WTC11 (cell line): ENCODE measurements around the gene DIP2A. TPM values are rescaled to one million over a fixed set of nuclear protein-coding genes. Genes with fewer than 3 reads are reported as not detected.

Source experiments
- ATAC-seq: fragments of 200-7000 bp; cut with Tn5 transposase; 2 replicates; pipeline ENCODE4 v1.10.0; 2021; ENCODE audit warnings: mild to moderate bottlenecking, moderate library complexity
- CTCF ChIA-PET: fragments of 300-600 bp; sonication (Branson Sonifier 250); formaldehyde crosslinking; loops from one replicate; lab custom pipeline; 2021; ENCODE audit warnings: antibody characterized with exemption; lab: Charles Lee
- POLR2A ChIA-PET: fragments of 350-600 bp; sonication (Branson Sonifier 250); formaldehyde crosslinking; loops from one replicate; lab custom pipeline; 2021; ENCODE audit warnings: antibody characterized with exemption; lab: Charles Lee
- DNase-seq: peaks from one replicate; pipeline ENCODE4 v3.0.0; 2021; ENCODE audit warnings: low spot score
- H3K27ac Mint-ChIP-seq: 2 replicates; pipeline ENCODE4 v1.8.0; 2021; ENCODE audit warnings: mixed read lengths
- H3K27me3 Mint-ChIP-seq: 2 replicates; pipeline ENCODE4 v1.8.0; 2021; ENCODE audit warnings: low read depth, mild to moderate bottlenecking, moderate library complexity, mixed read lengths
- H3K36me3 Mint-ChIP-seq: 2 replicates; pipeline ENCODE4 v1.8.0; 2021; ENCODE audit warnings: mixed read lengths
- H3K4me1 Mint-ChIP-seq: 2 replicates; pipeline ENCODE4 v1.8.0; 2022; ENCODE audit warnings: mixed read lengths
- H3K4me3 Mint-ChIP-seq: 2 replicates; pipeline ENCODE4 v1.8.0; 2021; ENCODE audit warnings: mild to moderate bottlenecking, moderate library complexity, mixed read lengths
- H3K9me3 Mint-ChIP-seq: 2 replicates; pipeline ENCODE4 v1.8.0; 2021; ENCODE audit warnings: mixed read lengths
- ATF2 ChIP-seq: sonication (generic); formaldehyde crosslinking; IDR thresholded peaks from 2 replicates; pipeline ENCODE4 v1.8.1; 2022; ENCODE audit warnings: low read depth, missing genetic modification reagents, borderline replicate concordance
- CBFB ChIP-seq: sonication (generic); formaldehyde crosslinking; IDR thresholded peaks from 2 replicates; pipeline ENCODE4 v1.8.1; 2022; ENCODE audit warnings: mild to moderate bottlenecking, low read depth, missing genetic modification reagents
- E2F1 ChIP-seq: sonication (generic); formaldehyde crosslinking; IDR thresholded peaks from 2 replicates; pipeline ENCODE4 v1.8.0; 2022; ENCODE audit warnings: mild to moderate bottlenecking, missing genetic modification reagents
- ELF4 ChIP-seq: sonication (generic); formaldehyde crosslinking; IDR thresholded peaks from 2 replicates; pipeline ENCODE4 v1.8.1; 2022; ENCODE audit warnings: low read depth, mild to moderate bottlenecking, moderate library complexity, missing genetic modification reagents
- EMX1 ChIP-seq: fragments of 250-450 bp; sonication (Bioruptor Pico); IDR thresholded peaks from 2 replicates; pipeline ENCODE4 v1.8.0; 2021; ENCODE audit warnings: mild to moderate bottlenecking
- FOXJ3 ChIP-seq: sonication (generic); formaldehyde crosslinking; IDR thresholded peaks from 2 replicates; pipeline ENCODE4 v1.9.0; 2021; ENCODE audit warnings: missing genetic modification reagents, mild to moderate bottlenecking, borderline replicate concordance
- FOXK1 ChIP-seq: sonication (generic); formaldehyde crosslinking; IDR thresholded peaks from 2 replicates; pipeline ENCODE4 v1.8.0; 2022; ENCODE audit warnings: mild to moderate bottlenecking, moderate library complexity, missing genetic modification reagents
- GRHL2 ChIP-seq: fragments of 250-450 bp; sonication (Bioruptor Pico); IDR thresholded peaks from 2 replicates; pipeline ENCODE4 v1.8.0; 2022; ENCODE audit warnings: mild to moderate bottlenecking, moderate library complexity; ENCODE audit not compliant: insufficient replicate concordance, severe bottlenecking
- NFE2L1 ChIP-seq: sonication (generic); formaldehyde crosslinking; IDR thresholded peaks from 2 replicates; pipeline ENCODE4 v1.8.1; 2023; ENCODE audit warnings: missing genetic modification reagents
- NR3C1 ChIP-seq: sonication (generic); formaldehyde crosslinking; conservative IDR thresholded peaks from 2 replicates; pipeline ENCODE4 v1.8.1; 2023; ENCODE audit warnings: low read depth, mild to moderate bottlenecking, missing genetic modification reagents
- OVOL2 ChIP-seq: fragments of 250-450 bp; sonication (Bioruptor Pico); IDR thresholded peaks from 2 replicates; pipeline ENCODE4 v1.9.0; 2021; ENCODE audit warnings: mild to moderate bottlenecking, borderline replicate concordance
- ZNF396 ChIP-seq: fragments of 250-450 bp; sonication (Bioruptor Pico); IDR thresholded peaks from 2 replicates; pipeline ENCODE4 v1.8.0; 2021; ENCODE audit warnings: mild to moderate bottlenecking, moderate library complexity, borderline replicate concordance
- ZNF423 ChIP-seq: fragments of 250-450 bp; sonication (Bioruptor Pico); IDR thresholded peaks from 2 replicates; pipeline ENCODE4 v2.1.2; 2022; ENCODE audit warnings: mild to moderate bottlenecking, moderate library complexity
- ZNF512 ChIP-seq: sonication (generic); formaldehyde crosslinking; IDR thresholded peaks from 2 replicates; pipeline ENCODE4 v1.8.1; 2022; ENCODE audit warnings: missing genetic modification reagents, borderline replicate concordance
- total RNA-seq: library from RNA; stranded (reverse); gene quantifications from 3 replicates; pipeline ENCODE4 v1.2.3, GENCODE V29; 2021
- TF ChIP-seq, protein P1 (sequence below): sonication (generic); formaldehyde crosslinking; IDR thresholded peaks from 2 replicates; pipeline ENCODE4 v1.8.0; 2023; ENCODE audit warnings: missing genetic modification reagents
- TF ChIP-seq, protein P2 (sequence below): sonication (generic); formaldehyde crosslinking; IDR thresholded peaks from 2 replicates; pipeline ENCODE4 v1.8.0; 2022; ENCODE audit warnings: mild to moderate bottlenecking, missing genetic modification reagents
- TF ChIP-seq, protein P3 (sequence below): sonication (generic); formaldehyde crosslinking; IDR thresholded peaks from 2 replicates; pipeline ENCODE4 v1.8.0; 2023; ENCODE audit warnings: missing genetic modification reagents, mild to moderate bottlenecking, borderline replicate concordance
- TF ChIP-seq, protein P4 (sequence below): sonication (generic); formaldehyde crosslinking; IDR thresholded peaks from 2 replicates; pipeline ENCODE4 v1.8.0; 2022; ENCODE audit warnings: mild to moderate bottlenecking, missing genetic modification reagents

DIP2A gene
- total RNA-seq, 1 experiment from 2014 or later, result 39.4 TPM

DNA sequence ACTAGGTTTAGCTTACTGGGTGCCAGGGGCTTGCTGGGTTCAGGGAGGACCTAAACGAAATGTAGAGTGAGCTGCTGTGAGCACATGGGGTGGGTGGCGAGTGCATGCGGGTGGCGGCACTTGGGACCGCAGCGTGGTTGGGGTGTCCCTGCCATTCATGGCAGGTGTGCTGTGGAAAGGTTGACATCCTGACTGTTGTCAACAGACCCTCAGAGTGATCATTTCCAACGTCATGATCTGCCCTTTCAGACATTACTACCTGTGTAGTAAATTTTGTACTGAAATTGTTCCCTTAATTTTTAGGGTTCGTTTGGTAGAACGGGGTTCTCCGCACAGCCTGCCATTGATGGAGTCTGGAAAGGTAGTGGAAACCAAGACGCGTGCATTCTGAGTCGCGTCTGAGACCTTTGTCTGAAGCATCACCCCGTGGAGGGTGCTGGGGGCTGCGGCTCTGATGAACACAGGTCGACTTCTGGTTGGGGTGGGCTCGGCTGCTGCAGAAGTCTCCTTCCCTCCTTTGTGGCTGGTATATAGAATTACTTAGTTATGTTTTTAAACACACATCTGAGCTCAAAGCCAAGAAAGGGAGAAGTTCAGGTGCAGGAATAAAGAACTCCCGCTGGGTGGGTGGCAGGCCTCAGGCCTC lies 102.9 kb downstream of the DIP2A start:
- POLR2A ChIA-PET, result no interaction called here
- CTCF ChIA-PET, result no interaction called here
- no peak for TF ChIP-seq CBFB
- TF ChIP-seq, protein P1, sequence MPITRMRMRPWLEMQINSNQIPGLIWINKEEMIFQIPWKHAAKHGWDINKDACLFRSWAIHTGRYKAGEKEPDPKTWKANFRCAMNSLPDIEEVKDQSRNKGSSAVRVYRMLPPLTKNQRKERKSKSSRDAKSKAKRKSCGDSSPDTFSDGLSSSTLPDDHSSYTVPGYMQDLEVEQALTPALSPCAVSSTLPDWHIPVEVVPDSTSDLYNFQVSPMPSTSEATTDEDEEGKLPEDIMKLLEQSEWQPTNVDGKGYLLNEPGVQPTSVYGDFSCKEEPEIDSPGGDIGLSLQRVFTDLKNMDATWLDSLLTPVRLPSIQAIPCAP (CRISPR knock-in tag), result no peak
- no peak for TF ChIP-seq EMX1 (CRISPR knock-in tag)
- no peak for TF ChIP-seq FOXK1 (CRISPR knock-in tag)
- TF ChIP-seq ZNF396 (CRISPR knock-in tag), result no peak
- TF ChIP-seq ZNF423 (CRISPR knock-in tag), result no peak
- TF ChIP-seq FOXJ3 (CRISPR knock-in tag), result no peak
- no peak for TF ChIP-seq E2F1 (CRISPR knock-in tag)
- TF ChIP-seq NR3C1 (CRISPR knock-in tag), result no peak
- no peak for TF ChIP-seq OVOL2 (CRISPR knock-in tag)
- TF ChIP-seq, protein P2, sequence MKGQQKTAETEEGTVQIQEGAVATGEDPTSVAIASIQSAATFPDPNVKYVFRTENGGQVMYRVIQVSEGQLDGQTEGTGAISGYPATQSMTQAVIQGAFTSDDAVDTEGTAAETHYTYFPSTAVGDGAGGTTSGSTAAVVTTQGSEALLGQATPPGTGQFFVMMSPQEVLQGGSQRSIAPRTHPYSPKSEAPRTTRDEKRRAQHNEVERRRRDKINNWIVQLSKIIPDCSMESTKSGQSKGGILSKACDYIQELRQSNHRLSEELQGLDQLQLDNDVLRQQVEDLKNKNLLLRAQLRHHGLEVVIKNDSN, result no peak
- TF ChIP-seq, protein P3, sequence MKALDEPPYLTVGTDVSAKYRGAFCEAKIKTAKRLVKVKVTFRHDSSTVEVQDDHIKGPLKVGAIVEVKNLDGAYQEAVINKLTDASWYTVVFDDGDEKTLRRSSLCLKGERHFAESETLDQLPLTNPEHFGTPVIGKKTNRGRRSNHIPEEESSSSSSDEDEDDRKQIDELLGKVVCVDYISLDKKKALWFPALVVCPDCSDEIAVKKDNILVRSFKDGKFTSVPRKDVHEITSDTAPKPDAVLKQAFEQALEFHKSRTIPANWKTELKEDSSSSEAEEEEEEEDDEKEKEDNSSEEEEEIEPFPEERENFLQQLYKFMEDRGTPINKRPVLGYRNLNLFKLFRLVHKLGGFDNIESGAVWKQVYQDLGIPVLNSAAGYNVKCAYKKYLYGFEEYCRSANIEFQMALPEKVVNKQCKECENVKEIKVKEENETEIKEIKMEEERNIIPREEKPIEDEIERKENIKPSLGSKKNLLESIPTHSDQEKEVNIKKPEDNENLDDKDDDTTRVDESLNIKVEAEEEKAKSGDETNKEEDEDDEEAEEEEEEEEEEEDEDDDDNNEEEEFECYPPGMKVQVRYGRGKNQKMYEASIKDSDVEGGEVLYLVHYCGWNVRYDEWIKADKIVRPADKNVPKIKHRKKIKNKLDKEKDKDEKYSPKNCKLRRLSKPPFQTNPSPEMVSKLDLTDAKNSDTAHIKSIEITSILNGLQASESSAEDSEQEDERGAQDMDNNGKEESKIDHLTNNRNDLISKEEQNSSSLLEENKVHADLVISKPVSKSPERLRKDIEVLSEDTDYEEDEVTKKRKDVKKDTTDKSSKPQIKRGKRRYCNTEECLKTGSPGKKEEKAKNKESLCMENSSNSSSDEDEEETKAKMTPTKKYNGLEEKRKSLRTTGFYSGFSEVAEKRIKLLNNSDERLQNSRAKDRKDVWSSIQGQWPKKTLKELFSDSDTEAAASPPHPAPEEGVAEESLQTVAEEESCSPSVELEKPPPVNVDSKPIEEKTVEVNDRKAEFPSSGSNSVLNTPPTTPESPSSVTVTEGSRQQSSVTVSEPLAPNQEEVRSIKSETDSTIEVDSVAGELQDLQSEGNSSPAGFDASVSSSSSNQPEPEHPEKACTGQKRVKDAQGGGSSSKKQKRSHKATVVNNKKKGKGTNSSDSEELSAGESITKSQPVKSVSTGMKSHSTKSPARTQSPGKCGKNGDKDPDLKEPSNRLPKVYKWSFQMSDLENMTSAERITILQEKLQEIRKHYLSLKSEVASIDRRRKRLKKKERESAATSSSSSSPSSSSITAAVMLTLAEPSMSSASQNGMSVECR, result no peak
- TF ChIP-seq ZNF512 (CRISPR knock-in tag), result no peak
- TF ChIP-seq, protein P4, sequence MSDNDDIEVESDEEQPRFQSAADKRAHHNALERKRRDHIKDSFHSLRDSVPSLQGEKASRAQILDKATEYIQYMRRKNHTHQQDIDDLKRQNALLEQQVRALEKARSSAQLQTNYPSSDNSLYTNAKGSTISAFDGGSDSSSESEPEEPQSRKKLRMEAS, result no peak
- no peak for TF ChIP-seq ATF2 (CRISPR knock-in tag)
- no peak for TF ChIP-seq NFE2L1 (CRISPR knock-in tag)
- TF ChIP-seq GRHL2 (CRISPR knock-in tag), result no peak
- TF ChIP-seq ELF4 (CRISPR knock-in tag), result no peak
- Mint-ChIP-seq H3K36me3 (peaks cover 30% of the 10 kb centered on the region), H3K4me3 (no peak overlapping the region), H3K4me1 (no peaks in the 10 kb centered on the region), H3K9me3 (no peaks in the 10 kb centered on the region), H3K27ac (no peak overlapping the region), H3K27me3 (no peaks in the 10 kb centered on the region)
- ATAC-seq (no peak), DNase-seq (no peak)
